ENCODE measurements around the gene NFKBIZ.
"Not testable (repeated sequence)": the region's sequence is repeated elsewhere in the genome, so short reads cannot be mapped to it uniquely, and the experiment has no call there.

The NFKBIZ gene

GRCh38 chr3:101879102-101879501 is 29.8 kb downstream of the NFKBIZ start:
- peak; percentile 7 for DNase-seq

GRCh38 chr3:101879623-101880284 is 30.4 kb downstream of the NFKBIZ start:
- no peak for DNase-seq

GRCh38 chr3:101884776-101885175 is 35.5 kb downstream of the NFKBIZ start:
- no peak for DNase-seq

GRCh38 chr3:101885584-101885983 is 36.3 kb downstream of the NFKBIZ start:
- not testable (repeated sequence) for DNase-seq

- DNase-seq = no peak
Observed at GRCh38 chr3:101886626-101887025, 37.3 kb downstream of the NFKBIZ start.

GRCh38 chr3:101888653-101889052 is 39.3 kb downstream of the NFKBIZ start:
- DNase-seq = no peak

- DNase-seq = no peak
Observed at GRCh38 chr3:101890716-101891115, 41.4 kb downstream of the NFKBIZ start.

GRCh38 chr3:101892648-101893047 is 43.3 kb downstream of the NFKBIZ start:
- no peak for DNase-seq

- no peak for DNase-seq
Observed at GRCh38 chr3:101896083-101896757, 46.9 kb downstream of the NFKBIZ start.

GRCh38 chr3:101897013-101897412 is 47.7 kb downstream of the NFKBIZ start:
- no peak for DNase-seq

GRCh38 chr3:101898039-101898438 is 48.7 kb downstream of the NFKBIZ start:
- no peak for DNase-seq

GRCh38 chr3:101898752-101899169 is 49.4 kb downstream of the NFKBIZ start:
- no peak for DNase-seq

GRCh38 chr3:101900316-101900715 is 51.0 kb downstream of the NFKBIZ start:
- no peak for DNase-seq

- DNase-seq = no peak
Observed at GRCh38 chr3:101900736-101901135, 51.4 kb downstream of the NFKBIZ start.

- DNase-seq = no peak
Observed at GRCh38 chr3:101902041-101902440, 52.7 kb downstream of the NFKBIZ start.

- DNase-seq = no peak
Observed at GRCh38 chr3:101903451-101903871, 54.1 kb downstream of the NFKBIZ start.

- DNase-seq = not testable (repeated sequence)
Observed at GRCh38 chr3:101905573-101905972, 56.3 kb downstream of the NFKBIZ start.

Data from NCI-H345 (cell line).